Activated naive CD4-positive, alpha-beta T cell treated with Interleukin-2 at 50 U/mL for 16 hours (primary cell): ENCODE data around the gene SPDYC.
"Not testable (repeated sequence)": the region's sequence is repeated elsewhere in the genome, so short reads cannot be mapped to it uniquely, and the experiment has no call there.

Source experiments
- DNase-seq: peaks from one replicate; pipeline ENCODE4 v3.0.0-alpha.2; 2020

SPDYC gene

DNA sequence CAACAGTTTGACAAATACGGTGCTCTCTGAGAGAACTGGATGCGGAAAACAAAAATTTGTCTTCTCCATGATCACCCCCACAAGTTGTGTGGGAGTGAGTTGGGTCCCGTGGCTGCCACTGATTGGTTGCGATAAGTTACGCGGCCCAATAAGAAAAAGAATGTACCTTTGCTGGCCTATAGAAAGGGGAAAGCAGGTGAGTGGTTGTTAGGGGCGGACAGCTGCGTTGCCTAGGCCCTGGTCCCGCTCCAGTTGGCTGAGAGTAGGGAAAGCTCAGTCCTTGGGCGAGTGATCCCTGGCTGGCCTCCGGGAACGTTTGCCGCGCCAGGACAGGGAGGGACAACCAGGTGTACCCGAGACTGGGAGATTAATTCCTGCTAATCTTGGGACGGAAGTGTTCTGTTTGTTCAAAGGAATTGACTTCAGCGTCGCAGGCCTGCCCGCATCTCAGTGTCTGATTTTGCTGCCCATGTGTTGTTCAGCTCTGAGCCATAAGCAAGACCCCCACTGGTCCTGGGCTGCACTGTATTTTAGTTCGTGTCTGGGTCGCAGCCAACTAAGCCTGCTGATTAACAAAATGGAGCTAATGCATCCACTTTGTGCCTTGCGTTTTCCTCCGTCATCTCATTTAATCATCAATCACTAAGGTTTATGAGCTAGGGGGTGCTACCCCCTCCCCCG lies 34.9 kb upstream of the SPDYC start:
- peak; percentile 84 for DNase-seq

DNA sequence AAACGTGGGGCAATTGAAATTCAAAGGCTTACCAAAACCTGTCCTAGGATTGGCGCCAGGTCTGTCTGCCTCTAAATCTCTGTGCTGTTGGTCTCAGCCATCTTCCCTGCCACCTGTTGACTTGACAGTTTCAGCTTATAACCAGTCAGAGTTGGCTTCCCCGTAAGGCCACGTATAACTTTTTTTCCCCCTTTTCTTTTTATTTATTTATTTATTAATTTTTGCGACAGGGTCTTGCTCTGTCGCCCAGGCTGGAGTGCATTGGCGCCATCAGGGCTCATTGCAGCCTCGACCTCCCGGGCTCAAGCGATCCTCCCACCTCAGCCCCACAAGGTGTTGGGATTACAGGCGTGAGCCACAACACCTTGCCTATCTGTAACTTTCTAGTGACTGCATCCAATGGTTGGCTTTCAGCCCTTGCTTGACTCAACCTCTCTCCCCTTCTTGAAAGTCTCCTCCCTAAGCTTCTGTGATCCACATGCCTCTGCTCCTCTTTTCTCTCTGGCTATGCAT lies 34.3 kb upstream of the SPDYC start:
- no peak for DNase-seq

DNA sequence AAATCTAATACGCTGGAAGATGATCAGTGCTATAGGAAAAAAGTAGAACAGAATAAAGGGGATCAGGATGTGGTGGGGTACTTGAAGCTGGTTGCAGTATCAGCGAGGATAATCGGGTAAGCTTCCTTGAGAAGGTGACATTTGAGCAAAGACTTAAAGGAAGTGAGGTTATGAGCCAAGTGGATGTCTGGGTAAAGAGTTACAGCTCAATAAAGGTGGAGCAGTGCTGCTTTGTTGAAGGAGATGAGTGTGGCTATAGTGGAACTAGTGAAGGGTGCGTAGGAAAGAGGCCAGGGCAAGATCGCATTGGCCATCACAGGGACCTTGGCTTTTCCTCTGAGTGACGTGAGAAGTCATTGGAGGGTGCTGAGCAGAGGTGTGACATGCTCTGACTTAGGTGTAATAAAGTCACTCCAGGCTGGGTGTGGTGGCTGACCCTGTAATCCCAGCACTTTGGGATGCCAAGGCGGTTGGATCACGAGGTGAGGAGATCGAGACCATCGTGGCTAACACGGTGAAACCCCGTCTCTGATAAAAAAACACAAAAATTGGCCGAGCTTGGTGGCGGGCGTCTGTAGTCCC lies 33.4 kb upstream of the SPDYC start:
- DNase-seq, result no peak

DNA sequence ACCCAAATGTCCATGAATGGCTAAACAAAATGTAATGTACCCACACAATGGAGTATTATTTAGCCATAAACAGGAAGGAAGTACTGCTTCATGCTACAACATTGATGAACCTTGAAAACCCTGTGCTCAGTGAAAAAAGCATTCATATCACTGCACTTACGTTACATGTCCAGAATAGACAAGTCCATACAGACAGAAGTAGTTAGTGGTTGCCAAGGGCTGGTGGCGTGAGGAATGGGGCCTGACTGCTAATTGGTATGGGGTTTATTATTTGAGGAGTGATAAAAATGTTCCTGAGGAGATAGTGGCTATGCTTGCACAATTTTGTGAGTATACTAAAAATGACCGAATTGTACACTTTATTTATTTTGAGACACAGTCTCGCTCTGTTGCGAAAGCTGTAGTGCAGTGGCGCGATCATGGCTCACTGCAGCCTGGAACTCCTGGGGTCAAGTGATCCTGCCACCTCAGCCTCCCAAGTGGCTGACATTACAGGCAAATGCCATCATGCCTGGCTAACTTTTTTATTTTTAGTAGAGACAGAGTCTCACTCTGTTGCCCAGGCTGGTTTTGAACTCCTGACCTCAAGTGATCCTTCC lies 28.0 kb upstream of the SPDYC start:
- no peak for DNase-seq

DNA sequence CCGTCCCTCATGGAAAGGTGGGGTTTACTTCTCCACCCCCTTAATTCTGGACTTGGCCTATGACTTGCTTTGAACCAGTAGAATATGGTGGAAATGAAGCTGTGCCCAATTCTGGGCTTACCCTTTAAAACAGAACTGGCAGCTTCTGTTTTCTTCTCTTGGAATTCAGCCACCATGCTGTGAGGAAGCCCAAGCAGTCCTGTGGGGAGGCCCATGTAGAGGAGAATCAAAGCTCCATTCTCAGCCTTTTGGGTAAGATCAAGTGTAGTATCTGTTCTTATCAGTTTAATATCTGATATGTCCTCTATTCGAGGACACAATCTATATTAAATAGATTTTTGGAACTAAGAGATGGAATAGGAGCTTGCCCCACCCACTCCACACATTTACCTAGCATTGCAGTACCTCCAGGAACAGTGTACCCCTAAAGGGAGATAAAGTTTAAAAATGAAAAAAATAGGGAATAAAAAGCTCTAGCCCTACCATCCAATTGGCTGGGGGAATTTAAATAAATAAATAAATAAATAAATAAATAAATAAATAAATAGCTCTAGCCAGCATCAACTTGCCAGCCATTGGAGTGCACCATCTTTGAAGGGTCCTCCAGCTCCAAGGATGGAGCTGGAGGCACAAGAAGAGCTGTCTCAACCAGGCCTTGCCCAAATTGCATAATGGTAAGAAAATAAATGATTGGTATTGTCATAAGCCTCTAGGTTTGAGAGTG lies 22.5 kb upstream of the SPDYC start:
- no peak for DNase-seq

DNA sequence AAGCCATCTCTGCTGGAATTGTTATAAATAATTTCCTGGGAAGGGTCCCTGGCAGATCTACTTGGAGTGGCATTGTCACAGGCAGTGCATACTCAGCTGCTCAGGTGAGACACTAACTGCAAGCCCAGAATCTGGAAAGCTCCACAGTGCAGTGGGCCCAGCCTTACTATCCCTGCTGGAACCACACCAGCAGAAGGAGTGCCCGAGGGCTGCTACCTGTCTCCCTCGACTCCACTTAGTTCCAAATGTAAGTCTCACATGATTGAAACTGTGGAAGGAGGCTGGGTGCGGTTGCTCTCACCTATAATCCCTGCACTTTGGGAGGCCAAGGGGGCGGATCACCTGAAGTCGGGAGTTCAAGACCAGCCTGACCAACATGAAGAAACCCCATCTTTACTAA lies 21.4 kb upstream of the SPDYC start:
- DNase-seq, result no peak

DNA sequence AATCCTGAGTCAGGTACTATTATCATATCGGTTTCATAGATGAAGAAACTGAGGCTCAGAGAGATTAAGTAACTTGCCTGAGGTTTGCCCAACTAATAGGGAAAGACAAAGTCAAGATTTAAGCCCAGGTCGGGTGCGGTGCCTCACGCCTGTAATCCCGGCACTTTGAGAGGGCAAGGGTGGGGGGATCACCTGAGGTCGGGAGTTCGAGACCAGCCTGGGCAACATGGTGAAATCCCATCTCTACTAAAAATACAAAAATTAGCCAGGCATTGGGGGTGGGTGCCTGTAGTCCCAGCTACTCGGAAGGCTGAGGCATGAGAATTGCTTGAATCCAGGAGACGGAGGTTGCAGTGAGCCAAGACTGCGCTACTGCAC lies 19.9 kb upstream of the SPDYC start:
- not testable (repeated sequence) for DNase-seq

DNA sequence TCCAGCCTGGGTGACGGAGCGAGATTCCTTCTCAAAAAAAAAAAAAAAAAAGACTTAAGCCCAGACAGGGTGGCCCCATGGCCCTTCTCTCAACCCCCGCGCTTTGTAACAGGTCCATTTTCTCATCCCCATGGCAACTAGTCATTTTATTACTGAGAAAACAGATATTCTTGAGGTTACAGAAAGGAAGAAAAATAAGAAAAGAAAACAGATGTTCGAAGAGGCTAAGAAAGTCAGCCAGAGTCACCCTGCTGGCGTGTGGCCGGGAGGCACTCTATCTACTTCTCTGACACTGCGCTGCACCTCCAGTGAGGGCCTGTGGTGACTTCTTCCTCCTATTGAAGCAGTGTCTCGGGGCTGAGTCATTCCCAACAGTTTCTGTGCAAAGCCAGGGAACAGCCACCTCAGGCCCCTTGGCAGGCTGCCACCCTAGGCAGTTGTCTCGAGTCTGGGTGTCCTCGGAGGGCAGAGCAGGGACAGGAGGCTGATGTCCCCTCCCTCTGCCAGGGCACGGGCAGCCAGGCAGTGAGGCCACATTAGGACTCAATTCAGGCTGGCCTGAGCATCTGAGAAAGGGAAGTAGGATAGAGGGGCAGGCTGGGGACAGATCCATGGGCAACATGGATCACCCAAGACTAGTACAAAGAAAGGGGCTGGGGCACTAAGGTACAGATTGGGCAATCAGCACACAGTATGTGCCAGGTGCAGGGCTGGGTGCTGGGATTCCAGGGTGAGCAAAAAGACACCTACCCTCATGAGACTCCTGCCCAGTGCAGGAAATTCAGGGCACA lies 19.3 kb upstream of the SPDYC start:
- no peak for DNase-seq

DNA sequence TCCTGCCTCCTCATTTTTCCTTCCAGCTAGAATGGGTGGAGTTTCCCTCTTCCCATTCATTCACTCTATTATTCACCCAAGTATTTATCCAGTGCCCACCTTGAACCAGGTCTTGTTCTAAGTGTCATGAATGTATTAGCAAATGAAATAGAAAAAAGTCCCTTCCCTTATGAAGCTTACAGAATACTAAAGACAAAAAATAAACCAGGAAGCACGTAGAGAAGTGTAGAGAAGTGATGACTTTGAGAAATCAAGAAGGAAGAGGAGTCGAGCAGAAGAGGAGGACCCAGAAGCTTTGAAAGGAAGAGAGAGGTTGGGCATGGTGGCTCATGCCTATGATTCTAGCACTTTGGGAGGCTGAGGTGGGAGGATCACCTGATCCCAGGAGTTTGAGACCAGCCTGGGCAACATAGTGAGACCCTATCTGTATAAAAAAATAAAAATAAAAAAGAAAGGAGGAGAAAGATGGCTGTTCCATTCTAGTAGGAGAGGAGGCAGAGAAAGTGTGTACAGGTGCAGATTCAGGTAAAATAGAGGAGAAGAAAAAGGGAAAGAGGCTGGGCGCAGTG lies 18.6 kb upstream of the SPDYC start:
- DNase-seq, result no peak

DNA sequence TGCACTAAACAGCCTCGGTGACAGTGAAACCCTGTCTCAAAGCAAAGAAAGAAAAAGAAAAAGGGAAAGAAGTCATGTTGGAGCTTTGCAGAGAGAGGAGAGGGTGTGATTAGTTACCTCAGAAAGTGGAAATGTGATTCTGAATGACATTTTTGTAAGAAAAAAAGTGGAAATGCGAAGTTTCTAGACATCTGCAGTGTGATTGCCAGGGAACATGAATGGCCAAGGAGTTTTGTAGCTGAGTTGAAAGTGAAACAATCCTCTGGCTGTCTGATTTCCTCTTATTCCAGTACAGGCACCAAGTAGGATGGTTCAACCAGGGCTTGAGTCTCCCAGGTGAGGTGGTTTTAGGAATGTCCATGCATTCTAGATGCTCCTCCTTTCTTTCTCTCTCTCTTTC lies 17.9 kb upstream of the SPDYC start:
- DNase-seq, result no peak

DNA sequence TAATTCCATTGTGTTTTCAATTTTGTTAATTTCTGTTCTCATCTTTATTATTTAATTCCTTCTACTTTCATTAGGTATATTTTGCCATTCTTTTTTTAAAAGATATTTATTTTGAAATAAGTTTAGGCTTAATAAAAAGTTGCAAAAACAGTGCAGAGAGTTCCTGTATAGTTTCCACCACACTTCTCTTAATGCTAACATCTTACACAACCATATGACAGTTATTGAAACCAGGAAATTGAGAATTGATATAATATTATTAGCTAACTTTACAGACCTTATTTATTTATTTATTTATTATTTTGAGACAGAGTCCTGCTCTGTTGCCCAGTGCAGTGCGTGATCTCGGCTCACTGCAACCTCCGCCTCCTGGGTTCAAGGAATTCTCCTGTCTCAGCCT lies 13.8 kb upstream of the SPDYC start:
- no peak for DNase-seq

DNA sequence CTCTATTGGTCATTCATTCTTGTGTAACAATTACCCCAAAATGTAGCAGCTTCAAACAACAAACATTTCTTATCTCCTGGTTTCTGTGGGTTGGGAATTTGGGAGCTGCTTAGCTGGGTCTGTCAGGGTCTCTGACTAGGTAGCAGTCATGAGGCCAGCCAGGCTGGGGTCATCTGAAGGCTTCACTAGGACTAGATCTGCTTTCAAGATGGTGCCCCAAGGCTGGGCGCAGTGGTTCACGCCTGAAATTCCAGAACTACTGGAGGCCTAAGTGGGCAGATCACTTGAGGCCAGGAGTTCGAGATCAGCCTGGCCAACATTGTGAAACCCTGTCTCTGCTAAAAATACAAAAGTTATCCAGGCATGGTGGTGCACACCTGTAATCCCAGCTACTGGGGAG lies 13.1 kb upstream of the SPDYC start:
- DNase-seq, result no peak

DNA sequence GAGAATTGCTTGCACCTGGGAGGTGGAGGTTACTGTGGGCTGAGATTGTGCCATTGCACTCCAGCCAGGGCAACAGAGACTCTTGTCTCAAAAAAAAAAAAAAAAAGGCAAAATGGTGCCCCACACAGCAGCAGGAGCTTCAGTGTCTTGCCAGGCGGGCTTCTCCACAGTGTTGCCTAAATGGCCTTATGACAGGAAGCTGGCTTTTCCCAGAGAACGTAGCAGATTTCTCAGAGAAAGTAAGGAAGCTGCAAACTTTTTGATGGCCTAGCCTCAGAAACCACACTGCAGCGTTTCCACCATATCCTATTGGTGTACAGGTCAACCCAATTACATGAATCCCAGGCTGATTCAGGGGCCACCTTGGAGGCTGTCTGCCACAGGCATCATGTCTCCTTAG lies 12.7 kb upstream of the SPDYC start:
- DNase-seq, result no peak

DNA sequence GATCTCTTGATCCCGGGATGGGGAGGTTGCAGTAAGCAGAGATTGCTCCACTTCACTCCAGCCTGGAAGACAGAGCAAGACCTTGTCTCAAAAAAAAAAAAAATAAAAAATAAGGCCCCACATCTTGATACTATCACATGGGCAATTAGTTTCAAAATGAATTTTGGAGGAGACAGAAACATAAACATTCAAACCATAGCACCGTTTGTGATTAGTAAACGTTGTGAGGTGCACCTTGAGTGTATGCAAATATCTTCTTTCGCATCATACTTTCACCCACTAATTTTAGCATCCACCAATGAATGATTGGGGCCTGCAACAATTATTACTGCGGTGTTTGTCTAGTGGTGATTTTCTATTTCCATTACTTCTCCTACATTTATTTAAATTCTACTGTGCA lies 11.0 kb upstream of the SPDYC start:
- no peak for DNase-seq

DNA sequence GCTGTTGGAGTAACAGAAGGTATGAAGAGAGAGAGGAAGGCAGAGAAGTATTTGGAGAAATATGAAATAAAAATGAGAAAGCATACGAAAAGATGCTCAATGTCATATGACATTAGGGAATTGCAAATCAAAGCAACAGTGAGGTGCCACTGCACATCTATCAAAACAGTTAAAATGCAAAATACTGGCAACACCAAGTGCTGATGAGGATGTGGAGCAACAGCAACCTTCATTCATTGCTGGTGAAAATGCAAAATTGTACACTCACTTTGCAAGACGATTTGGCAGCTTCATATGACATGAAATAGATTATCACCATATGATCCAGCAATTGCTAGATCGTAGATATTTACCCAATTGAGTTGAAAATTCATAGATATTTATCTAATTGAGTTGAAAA lies 9.4 kb upstream of the SPDYC start:
- no peak for DNase-seq

DNA sequence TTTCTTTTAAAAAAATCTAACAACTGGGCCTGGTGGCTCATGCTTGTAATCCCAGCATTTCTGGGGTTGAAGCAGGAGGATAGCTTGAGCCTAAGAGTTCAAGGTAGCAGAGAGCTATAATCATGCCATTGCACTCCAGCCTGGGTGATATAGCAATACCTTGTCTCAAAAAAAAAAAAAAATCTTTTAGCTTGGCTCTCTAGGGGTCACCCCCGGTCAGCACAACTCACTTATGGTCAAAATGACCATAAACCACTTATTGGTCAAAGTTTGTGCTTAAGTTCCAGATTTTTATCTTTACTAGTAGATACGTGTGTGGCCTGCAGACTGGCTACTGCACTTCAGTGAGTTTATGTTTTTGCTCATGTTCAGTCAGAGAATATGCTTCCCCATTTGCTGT lies 6.3 kb upstream of the SPDYC start:
- DNase-seq, result no peak

DNA sequence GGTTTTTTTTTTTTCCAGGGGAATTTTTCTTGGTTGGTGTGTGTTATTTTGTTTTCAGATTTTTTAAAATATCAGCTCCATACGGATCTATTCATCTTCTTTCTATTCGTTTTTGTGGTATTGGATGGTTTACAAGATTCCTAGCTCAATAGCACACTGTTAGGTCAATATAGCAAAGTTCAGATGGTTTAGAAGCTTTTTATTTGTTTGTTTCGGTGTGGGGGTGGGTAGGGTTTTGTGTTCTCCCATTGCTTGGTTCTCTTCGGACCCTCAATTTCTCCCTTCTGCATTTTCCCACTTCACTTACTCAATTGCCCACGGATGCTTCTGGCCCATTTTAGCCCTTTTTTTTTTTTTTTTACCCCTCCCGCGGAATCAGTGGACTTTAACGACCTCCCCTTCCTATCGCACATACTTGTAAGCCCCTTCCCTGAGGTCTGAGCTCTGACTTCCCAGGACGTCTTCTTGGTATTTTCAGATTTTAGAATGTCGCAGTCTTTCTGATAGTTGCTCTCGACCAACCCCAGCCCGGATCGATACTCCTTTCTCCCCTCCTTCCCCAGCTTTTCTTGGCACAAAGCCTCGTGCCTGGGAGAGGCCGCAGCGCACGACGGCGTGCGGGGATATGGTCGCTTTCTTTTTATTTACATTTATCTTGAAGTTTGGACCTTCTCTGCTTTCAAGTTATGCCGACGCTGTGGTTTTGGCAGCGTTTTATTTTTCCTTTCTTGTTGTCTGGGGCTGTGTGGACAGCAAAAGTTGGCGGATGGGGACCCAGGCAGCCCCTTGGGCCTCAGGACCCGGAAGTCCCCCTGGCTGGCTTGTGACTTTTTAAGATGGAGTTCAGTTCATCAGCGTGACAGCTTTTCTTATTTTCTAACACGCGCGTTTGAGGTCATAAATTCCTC lies 4.4 kb upstream of the SPDYC start:
- DNase-seq, result no peak

DNA sequence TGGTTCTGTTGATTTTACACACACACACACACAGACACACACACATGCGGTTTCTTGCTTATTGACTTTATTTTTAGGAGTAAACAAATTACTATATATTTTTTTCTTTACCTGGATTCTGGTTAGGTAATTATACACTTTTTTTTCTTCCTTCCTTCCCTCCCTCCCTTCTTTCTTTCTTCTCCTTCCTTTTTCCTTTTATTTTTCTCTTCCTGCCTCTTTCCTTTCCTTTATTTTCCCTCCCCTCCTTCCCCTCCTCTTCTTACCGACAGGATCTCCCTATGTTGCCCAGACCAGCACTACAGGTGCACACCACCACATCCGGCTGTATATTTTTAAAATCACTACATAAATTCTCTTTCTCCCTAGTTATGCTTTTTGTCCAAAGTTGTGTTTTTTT lies 3.1 kb upstream of the SPDYC start:
- no peak for DNase-seq

DNA sequence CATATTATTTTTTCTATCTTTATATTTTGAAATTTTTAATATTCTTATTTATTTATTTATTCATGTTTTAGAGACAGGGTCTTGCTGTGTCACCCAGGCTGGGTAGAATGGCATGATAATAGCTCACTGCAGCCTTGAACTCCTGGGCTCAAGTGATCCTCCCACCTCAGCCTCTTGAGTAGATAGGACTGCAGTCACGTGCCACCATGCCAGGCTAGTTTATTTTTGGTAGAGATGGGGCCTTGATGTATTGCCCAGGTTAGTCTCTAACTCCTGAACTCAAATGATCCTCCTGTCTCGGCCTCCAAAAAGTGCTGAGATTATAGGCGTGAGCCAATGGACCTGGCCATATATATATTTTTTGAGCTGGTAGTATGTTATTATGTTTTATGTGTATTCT lies 2.4 kb upstream of the SPDYC start:
- no peak for DNase-seq

DNA sequence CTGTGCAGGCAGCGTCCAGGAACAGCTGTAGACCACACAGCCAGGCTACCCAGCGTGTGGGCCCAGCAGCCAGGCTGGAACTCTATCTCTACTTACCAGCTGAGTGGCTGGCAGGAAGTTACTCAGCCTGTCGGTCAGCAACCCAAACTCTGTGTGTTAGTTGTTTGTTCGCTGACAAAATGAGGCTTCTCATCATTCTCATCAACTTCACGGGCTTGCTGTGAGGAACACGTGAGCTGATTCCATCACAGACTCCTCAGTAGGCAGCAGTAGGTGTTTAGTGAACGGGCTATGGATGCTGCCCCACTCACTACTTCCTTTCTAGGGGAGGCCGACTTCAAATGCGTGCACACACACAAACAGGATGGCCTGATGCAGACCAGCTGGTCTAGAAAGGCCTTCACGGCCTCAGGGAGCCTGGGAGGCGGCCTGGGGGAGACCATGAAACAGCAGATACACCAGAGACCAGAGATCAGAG lies 830 bp upstream of the SPDYC start:
- DNase-seq, result no peak

DNA sequence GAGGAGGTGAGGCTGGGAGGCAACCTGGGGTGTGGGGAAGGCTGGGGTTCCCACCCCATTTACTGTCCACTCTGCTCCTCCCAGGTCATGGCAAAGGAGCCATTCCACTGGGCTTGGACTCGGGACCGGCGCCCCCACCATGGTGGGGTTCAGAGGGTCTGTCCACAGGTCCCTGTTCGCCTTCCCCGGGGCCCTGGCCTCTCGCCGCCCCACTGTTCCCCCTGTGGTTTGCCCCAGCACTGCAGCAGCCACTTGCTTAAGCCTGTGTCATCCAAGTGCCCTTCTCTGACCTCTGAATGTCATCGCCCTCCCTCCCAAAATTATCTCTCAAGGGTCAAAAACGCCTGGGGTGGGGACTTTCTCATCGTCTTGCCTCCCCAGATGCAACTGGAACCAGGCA lies 2.6 kb downstream of the SPDYC start:
- no peak for DNase-seq
